ENCODE data around the gene ANGPTL4.
A peak's percentile ranks its signal among the peaks of the same experiment; 100 is the strongest.

DNA sequence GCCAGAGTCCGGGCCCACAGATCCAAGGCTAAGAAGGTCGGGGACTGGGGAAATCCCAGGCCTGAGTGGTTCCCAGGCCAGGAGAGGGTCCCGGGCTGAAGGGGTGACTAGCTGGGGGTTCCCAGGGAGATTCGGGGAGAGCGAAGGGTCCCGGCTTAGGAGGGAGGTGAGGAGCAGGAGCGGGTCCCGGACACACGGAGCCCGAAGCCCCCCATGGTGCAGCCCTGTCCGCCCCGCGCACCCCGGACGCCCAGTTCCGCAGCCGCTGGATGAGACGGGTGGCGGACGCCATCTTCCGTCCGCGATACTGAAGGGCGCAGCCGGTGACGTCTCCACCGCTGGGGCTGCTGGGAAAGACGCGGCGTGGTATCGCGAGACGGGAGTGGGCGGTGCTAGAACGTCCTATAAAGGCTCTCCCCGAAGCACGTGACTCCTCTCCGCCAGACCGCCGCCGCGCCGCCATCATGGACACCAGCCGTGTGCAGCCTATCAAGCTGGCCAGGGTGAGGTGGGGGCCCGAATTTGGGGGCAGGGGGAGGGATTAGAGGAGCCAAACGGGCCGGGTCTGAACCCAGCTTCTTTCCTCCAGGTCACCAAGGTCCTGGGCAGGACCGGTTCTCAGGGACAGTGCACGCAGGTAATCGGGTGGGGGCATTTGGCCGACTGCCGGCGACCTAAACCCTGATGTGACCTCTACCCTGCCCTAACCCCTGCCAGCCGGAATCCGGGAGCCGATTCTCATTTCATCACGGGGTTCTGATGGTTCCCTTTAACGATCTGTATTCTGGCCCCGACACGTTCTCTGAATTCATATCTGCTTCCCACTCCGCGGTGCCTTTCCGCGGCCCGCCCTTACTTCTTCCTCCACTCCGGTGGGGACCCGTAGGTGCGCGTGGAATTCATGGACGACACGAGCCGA lies 42.6 kb upstream of the ANGPTL4 start, which contains the start of the genes NDUFA7 and RPS28:
- peak; percentile 17; the same call in 1 of the 2 replicates for TF ChIP-seq CTCF (conservative IDR thresholded peaks at IDR 0.05; ENCODE audit: low read length)
- TF ChIP-seq EZH2phosphoT487 (IDR thresholded peaks at IDR 0.05; ENCODE audit: borderline replicate concordance): no peak
